Neural cell (in vitro differentiated cells): ENCODE measurements around the gene GRID1. TPM values are rescaled to one million over a fixed set of nuclear protein-coding genes. Genes with fewer than 3 reads are reported as not detected.

ENCODE experiments used
- H2AFZ ChIP-seq: fragments of 200-600, 300-800 bp; sonication (generic), shearing (Covaris generic); 2 replicates; pipeline ENCODE4 v1.6.0; 2014; ENCODE audit warnings: low read depth, mild to moderate bottlenecking, antibody characterized with exemption, low read length, moderate library complexity
- H3F3A ChIP-seq: fragments of 200-600 bp; shearing (Covaris generic); 2 replicates; pipeline ENCODE4 v1.6.1; 2016; ENCODE audit warnings: mild to moderate bottlenecking, moderate library complexity, mixed read lengths, antibody characterized with exemption, low read length; ENCODE audit not compliant: insufficient read depth, poor library complexity, severe bottlenecking
- H3K27ac ChIP-seq: fragments of 200-600, 300-800 bp; sonication (generic), shearing (Covaris generic); 2 replicates; pipeline ENCODE4 v1.5.1; 2014; ENCODE audit warnings: mild to moderate bottlenecking, low read length, moderate library complexity
- H3K27me3 ChIP-seq: fragments of 300-800, 200-600 bp; sonication (generic), shearing (Covaris generic); 2 replicates; pipeline ENCODE4 v1.6.0; 2014; ENCODE audit warnings: mild to moderate bottlenecking, low read depth, low read length, moderate library complexity; ENCODE audit not compliant: insufficient read depth
- H3K36me3 ChIP-seq: fragments of 300-800, 200-600 bp; sonication (generic), shearing (Covaris generic); 2 replicates; pipeline ENCODE4 v1.5.1; 2014; ENCODE audit warnings: mild to moderate bottlenecking, antibody characterized with exemption, low read length, moderate library complexity; ENCODE audit not compliant: insufficient read depth
- H3K4me2 ChIP-seq: fragments of 300-800, 200-600 bp; sonication (generic), shearing (Covaris generic); 2 replicates; pipeline ENCODE4 v1.6.0; 2014; ENCODE audit warnings: mild to moderate bottlenecking, low read length
- H3K4me3 ChIP-seq: fragments of 300-800, 200-600 bp; sonication (generic), shearing (Covaris generic); 2 replicates; pipeline ENCODE4 v1.5.1; 2014; ENCODE audit warnings: mild to moderate bottlenecking, low read length, moderate library complexity
- H3K79me2 ChIP-seq: fragments of 200-600 bp; shearing (Covaris generic); replicated peaks from 2 replicates; pipeline ENCODE4 v1.6.0; 2014; ENCODE audit warnings: mild to moderate bottlenecking, low read length, moderate library complexity; ENCODE audit not compliant: insufficient read depth
- H3K9ac ChIP-seq: fragments of 300-800, 200-600 bp; sonication (generic), shearing (Covaris generic); 2 replicates; pipeline ENCODE4 v1.6.1; 2016; ENCODE audit warnings: mild to moderate bottlenecking, low read length, mixed read lengths
- H3K9me2 ChIP-seq: fragments of 200-600 bp; shearing (Covaris generic); 2 replicates; pipeline ENCODE4 v1.6.1; 2016; ENCODE audit warnings: mild to moderate bottlenecking, low read length, mixed read lengths; ENCODE audit not compliant: insufficient read depth
- H3K9me3 ChIP-seq: fragments of 200-600, 300-800 bp; sonication (generic), shearing (Covaris generic); 2 replicates; pipeline ENCODE4 v1.6.1; 2016; ENCODE audit warnings: mild to moderate bottlenecking, mixed run types, low read length, moderate library complexity, mixed read lengths
- H4K20me1 ChIP-seq: fragments of 200-600 bp; shearing (Covaris generic); 2 replicates; pipeline ENCODE4 v1.6.1; 2016; ENCODE audit warnings: mild to moderate bottlenecking, mixed run types; ENCODE audit not compliant: insufficient read depth
- EP300 ChIP-seq: fragments of 450-650 bp; conservative IDR thresholded peaks from 2 replicates; pipeline ENCODE4 v1.6.1; 2014; ENCODE audit warnings: antibody characterized with exemption, mild to moderate bottlenecking, moderate library complexity; ENCODE audit not compliant: poor library complexity, severe bottlenecking
- EZH2 ChIP-seq: fragments of 200-600, 300-800 bp; shearing (Covaris generic), sonication (generic); IDR thresholded peaks from 2 replicates; pipeline ENCODE4 v1.6.1; 2014; ENCODE audit warnings: antibody characterized with exemption, low read length, borderline replicate concordance, mild to moderate bottlenecking; ENCODE audit not compliant: insufficient read depth, poor library complexity, severe bottlenecking
- MXI1 ChIP-seq: fragments of 450-650 bp; conservative IDR thresholded peaks from 2 replicates; pipeline ENCODE4 v1.6.1; 2014; ENCODE audit warnings: antibody characterized with exemption, mild to moderate bottlenecking; ENCODE audit not compliant: poor library complexity, severe bottlenecking
- POLR2AphosphoS5 ChIP-seq: IDR thresholded peaks from 2 replicates; pipeline ENCODE4 v1.6.1; 2012
- RAD21 ChIP-seq: fragments of 450-650 bp; conservative IDR thresholded peaks from 2 replicates; pipeline ENCODE4 v1.6.1; 2014; ENCODE audit warnings: antibody characterized with exemption, mild to moderate bottlenecking, moderate library complexity
- SMC3 ChIP-seq: fragments of 450-650 bp; conservative IDR thresholded peaks from 2 replicates; pipeline ENCODE4 v1.6.1; 2014; ENCODE audit warnings: antibody characterized with exemption, mild to moderate bottlenecking, moderate library complexity; ENCODE audit not compliant: poor library complexity
- TAF1 ChIP-seq: IDR thresholded peaks from 2 replicates; pipeline ENCODE4 v1.6.1; 2012; ENCODE audit warnings: low read depth
- polyA plus RNA-seq: library from polyadenylated mRNA; depleted of rRNA; stranded (reverse); fragments of >200 nt; gene quantifications from 2 replicates; pipeline ENCODE4 v1.2.3, GENCODE V29; 2014
- TF ChIP-seq, protein P1 (sequence below): fragments of 450-650 bp; IDR thresholded peaks from 2 replicates; pipeline ENCODE4 v1.5.1; 2014; ENCODE audit warnings: antibody characterized with exemption, mild to moderate bottlenecking, moderate library complexity; ENCODE audit not compliant: poor library complexity, severe bottlenecking
- TF ChIP-seq, protein P2 (sequence below): IDR thresholded peaks from 2 replicates; pipeline ENCODE4 v1.6.1; 2012; ENCODE audit warnings: borderline replicate concordance

The GRID1 gene
- polyA plus RNA-seq, 1 donor from 2014 or later: 7.3 TPM

GRCh38 chr10:85666102-85666501, 700.5 kb downstream of the GRID1 start:
- H3K4me3 ChIP-seq: no peak overlapping the region
- TF ChIP-seq EP300 (no peak), SMC3 (no peak), POLR2AphosphoS5 (no peak), MXI1 (no peak), RAD21 (no peak)
- H3K9me2 ChIP-seq: no peaks in the 10 kb centered on the region
- H3K9ac ChIP-seq: no peak overlapping the region
- H3K79me2 ChIP-seq: no peaks in the 10 kb centered on the region
- H3K36me3 ChIP-seq: no peaks in the 10 kb centered on the region
- no peaks in the 10 kb centered on the region for H4K20me1 ChIP-seq
- H3K9me3 ChIP-seq: no peaks in the 10 kb centered on the region
- H3F3A ChIP-seq: no peaks in the 10 kb centered on the region
- no peak overlapping the region for H3K4me2 ChIP-seq
- H3K27me3 ChIP-seq: no peaks in the 10 kb centered on the region
- H2AFZ ChIP-seq: no peak overlapping the region
- no peak overlapping the region for H3K27ac ChIP-seq

- H3K9ac ChIP-seq: no peak overlapping the region
- H3K9me3 ChIP-seq: no peaks in the 10 kb centered on the region
- H3K36me3 ChIP-seq: no peaks in the 10 kb centered on the region
- H3K27ac ChIP-seq: no peak overlapping the region
- H3K4me2 ChIP-seq: no peak overlapping the region
- H3K4me3 ChIP-seq: no peak overlapping the region
- H3F3A ChIP-seq: no peaks in the 10 kb centered on the region
- H2AFZ ChIP-seq: no peak overlapping the region
- H3K9me2 ChIP-seq: no peaks in the 10 kb centered on the region
- no peaks in the 10 kb centered on the region for H4K20me1 ChIP-seq
- no peaks in the 10 kb centered on the region for H3K79me2 ChIP-seq
- no peak for TF ChIP-seq POLR2AphosphoS5
- TF ChIP-seq MXI1: no peak
- no peak for TF ChIP-seq TAF1
- TF ChIP-seq, protein P1, sequence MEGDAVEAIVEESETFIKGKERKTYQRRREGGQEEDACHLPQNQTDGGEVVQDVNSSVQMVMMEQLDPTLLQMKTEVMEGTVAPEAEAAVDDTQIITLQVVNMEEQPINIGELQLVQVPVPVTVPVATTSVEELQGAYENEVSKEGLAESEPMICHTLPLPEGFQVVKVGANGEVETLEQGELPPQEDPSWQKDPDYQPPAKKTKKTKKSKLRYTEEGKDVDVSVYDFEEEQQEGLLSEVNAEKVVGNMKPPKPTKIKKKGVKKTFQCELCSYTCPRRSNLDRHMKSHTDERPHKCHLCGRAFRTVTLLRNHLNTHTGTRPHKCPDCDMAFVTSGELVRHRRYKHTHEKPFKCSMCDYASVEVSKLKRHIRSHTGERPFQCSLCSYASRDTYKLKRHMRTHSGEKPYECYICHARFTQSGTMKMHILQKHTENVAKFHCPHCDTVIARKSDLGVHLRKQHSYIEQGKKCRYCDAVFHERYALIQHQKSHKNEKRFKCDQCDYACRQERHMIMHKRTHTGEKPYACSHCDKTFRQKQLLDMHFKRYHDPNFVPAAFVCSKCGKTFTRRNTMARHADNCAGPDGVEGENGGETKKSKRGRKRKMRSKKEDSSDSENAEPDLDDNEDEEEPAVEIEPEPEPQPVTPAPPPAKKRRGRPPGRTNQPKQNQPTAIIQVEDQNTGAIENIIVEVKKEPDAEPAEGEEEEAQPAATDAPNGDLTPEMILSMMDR: no peak
- TF ChIP-seq EP300: no peak
- no peak for TF ChIP-seq SMC3
- TF ChIP-seq, protein P2, sequence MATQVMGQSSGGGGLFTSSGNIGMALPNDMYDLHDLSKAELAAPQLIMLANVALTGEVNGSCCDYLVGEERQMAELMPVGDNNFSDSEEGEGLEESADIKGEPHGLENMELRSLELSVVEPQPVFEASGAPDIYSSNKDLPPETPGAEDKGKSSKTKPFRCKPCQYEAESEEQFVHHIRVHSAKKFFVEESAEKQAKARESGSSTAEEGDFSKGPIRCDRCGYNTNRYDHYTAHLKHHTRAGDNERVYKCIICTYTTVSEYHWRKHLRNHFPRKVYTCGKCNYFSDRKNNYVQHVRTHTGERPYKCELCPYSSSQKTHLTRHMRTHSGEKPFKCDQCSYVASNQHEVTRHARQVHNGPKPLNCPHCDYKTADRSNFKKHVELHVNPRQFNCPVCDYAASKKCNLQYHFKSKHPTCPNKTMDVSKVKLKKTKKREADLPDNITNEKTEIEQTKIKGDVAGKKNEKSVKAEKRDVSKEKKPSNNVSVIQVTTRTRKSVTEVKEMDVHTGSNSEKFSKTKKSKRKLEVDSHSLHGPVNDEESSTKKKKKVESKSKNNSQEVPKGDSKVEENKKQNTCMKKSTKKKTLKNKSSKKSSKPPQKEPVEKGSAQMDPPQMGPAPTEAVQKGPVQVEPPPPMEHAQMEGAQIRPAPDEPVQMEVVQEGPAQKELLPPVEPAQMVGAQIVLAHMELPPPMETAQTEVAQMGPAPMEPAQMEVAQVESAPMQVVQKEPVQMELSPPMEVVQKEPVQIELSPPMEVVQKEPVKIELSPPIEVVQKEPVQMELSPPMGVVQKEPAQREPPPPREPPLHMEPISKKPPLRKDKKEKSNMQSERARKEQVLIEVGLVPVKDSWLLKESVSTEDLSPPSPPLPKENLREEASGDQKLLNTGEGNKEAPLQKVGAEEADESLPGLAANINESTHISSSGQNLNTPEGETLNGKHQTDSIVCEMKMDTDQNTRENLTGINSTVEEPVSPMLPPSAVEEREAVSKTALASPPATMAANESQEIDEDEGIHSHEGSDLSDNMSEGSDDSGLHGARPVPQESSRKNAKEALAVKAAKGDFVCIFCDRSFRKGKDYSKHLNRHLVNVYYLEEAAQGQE: no peak
- TF ChIP-seq EZH2: no peak
- no peak for TF ChIP-seq RAD21
- no peaks in the 10 kb centered on the region for H3K27me3 ChIP-seq
These were observed 700.9 kb downstream of the GRID1 start for GRCh38 chr10:85665681-85666080.
